ENCODE results near the gene ZFAND4.
"Not testable (repeated sequence)": the region's sequence is repeated elsewhere in the genome, so short reads cannot be mapped to it uniquely, and the experiment has no call there.

DNA sequence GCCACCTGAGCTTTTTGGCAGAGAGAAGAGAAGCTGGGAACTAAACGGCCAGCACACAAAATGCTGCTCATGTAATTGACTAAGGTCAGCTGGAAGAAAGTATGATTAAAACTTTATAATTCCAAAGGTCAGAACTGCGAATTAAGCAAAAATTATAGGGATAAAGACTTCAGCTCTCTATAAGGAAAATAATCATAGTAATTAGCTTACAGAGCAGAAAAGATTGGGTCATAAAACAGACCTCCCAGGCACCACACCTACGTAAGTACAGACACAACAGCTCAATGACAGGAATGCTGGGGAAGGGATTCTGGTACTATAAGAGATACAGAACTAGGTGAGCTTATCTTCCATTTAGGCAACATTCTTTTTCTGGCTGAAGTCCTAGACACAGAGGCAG is 44.5 kb upstream of the ZFAND4 start:
- TF ChIP-seq, protein P1, sequence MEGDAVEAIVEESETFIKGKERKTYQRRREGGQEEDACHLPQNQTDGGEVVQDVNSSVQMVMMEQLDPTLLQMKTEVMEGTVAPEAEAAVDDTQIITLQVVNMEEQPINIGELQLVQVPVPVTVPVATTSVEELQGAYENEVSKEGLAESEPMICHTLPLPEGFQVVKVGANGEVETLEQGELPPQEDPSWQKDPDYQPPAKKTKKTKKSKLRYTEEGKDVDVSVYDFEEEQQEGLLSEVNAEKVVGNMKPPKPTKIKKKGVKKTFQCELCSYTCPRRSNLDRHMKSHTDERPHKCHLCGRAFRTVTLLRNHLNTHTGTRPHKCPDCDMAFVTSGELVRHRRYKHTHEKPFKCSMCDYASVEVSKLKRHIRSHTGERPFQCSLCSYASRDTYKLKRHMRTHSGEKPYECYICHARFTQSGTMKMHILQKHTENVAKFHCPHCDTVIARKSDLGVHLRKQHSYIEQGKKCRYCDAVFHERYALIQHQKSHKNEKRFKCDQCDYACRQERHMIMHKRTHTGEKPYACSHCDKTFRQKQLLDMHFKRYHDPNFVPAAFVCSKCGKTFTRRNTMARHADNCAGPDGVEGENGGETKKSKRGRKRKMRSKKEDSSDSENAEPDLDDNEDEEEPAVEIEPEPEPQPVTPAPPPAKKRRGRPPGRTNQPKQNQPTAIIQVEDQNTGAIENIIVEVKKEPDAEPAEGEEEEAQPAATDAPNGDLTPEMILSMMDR (IDR thresholded peaks at IDR 0.05): not testable (repeated sequence)
- TF ChIP-seq POLR2AphosphoS5, POLR2A (IDR thresholded peaks at IDR 0.05): not testable (repeated sequence)

Measured in suprapubic skin (tissue), 4 donors.